SK-N-SH treated with all-trans-retinoic acid at 6 μM for 48 hours (cell line): ENCODE data around the gene PODXL2.

Experiments used
- ATAC-seq: fragments of 200-7000 bp; cut with Tn5 transposase; 3 replicates; pipeline ENCODE4 v1.9.1; 2020; ENCODE audit warnings: mild to moderate bottlenecking, moderate library complexity
- ARNTL ChIP-seq: fragments of 450-650 bp; formaldehyde crosslinking; IDR thresholded peaks from 2 replicates; pipeline ENCODE4 v1.5.0; 2020; ENCODE audit warnings: low read depth, mild to moderate bottlenecking, moderate library complexity, borderline replicate concordance
- BACH2 ChIP-seq: fragments of 250-450 bp; sonication (Bioruptor Pico); IDR thresholded peaks from 2 replicates; pipeline ENCODE4 v1.9.0; 2021; ENCODE audit warnings: mild to moderate bottlenecking, borderline replicate concordance
- ESRRG ChIP-seq: fragments of 250-450 bp; sonication (Bioruptor Pico); IDR thresholded peaks from 2 replicates; pipeline ENCODE4 v1.6.1; 2021; ENCODE audit warnings: mild to moderate bottlenecking
- GLIS3 ChIP-seq: fragments of 250-450 bp; sonication (Bioruptor Pico); IDR thresholded peaks from 2 replicates; pipeline ENCODE4 v1.5.0; 2020; ENCODE audit warnings: mild to moderate bottlenecking, moderate library complexity
- ISL1 ChIP-seq: fragments of 250-450 bp; sonication (Bioruptor Pico); IDR thresholded peaks from 2 replicates; pipeline ENCODE4 v2.1.2; 2022; ENCODE audit warnings: mild to moderate bottlenecking, moderate library complexity
- PPARA ChIP-seq: fragments of 250-450 bp; sonication (Bioruptor Pico); IDR thresholded peaks from 2 replicates; pipeline ENCODE4 v1.5.0; 2020; ENCODE audit warnings: mild to moderate bottlenecking, borderline replicate concordance
- RARB ChIP-seq: fragments of 250-450 bp; sonication (Bioruptor Pico); IDR thresholded peaks from 2 replicates; pipeline ENCODE4 v1.8.0; 2021; ENCODE audit warnings: mild to moderate bottlenecking, moderate library complexity
- SNAI2 ChIP-seq: fragments of 250-450 bp; sonication (Bioruptor Pico); IDR thresholded peaks from 2 replicates; pipeline ENCODE4 v1.5.0; 2020; ENCODE audit warnings: mild to moderate bottlenecking, moderate library complexity
- TCF4 ChIP-seq: fragments of 250-450 bp; sonication (Bioruptor Pico); IDR thresholded peaks from 2 replicates; pipeline ENCODE4 v1.8.0; 2021; ENCODE audit warnings: mild to moderate bottlenecking, moderate library complexity, borderline replicate concordance
- TOX ChIP-seq: fragments of 250-450 bp; sonication (Bioruptor Pico); IDR thresholded peaks from 2 replicates; pipeline ENCODE4 v1.8.0; 2021; ENCODE audit warnings: mild to moderate bottlenecking, moderate library complexity, borderline replicate concordance
- ZC3H10 ChIP-seq: fragments of 250-450 bp; sonication (Bioruptor Pico); IDR thresholded peaks from 2 replicates; pipeline ENCODE4 v1.5.1; 2021; ENCODE audit warnings: mild to moderate bottlenecking, moderate library complexity
- ZFP3 ChIP-seq: fragments of 250-450 bp; sonication (Bioruptor Pico); IDR thresholded peaks from 2 replicates; pipeline ENCODE4 v1.5.0; 2020; ENCODE audit warnings: mild to moderate bottlenecking, moderate library complexity
- ZFP30 ChIP-seq: fragments of 450-650 bp; formaldehyde crosslinking; IDR thresholded peaks from 2 replicates; pipeline ENCODE4 v1.5.0; 2022; ENCODE audit warnings: mild to moderate bottlenecking, moderate library complexity
- ZNF565 ChIP-seq: fragments of 450-650 bp; formaldehyde crosslinking; conservative IDR thresholded peaks from 2 replicates; pipeline ENCODE4 v1.5.0; 2020; ENCODE audit warnings: low read depth, mild to moderate bottlenecking, moderate library complexity
- ZNF70 ChIP-seq: fragments of 450-650 bp; formaldehyde crosslinking; IDR thresholded peaks from 2 replicates; pipeline ENCODE4 v1.5.0; 2020; ENCODE audit warnings: mild to moderate bottlenecking, moderate library complexity
- TF ChIP-seq, protein P1 (sequence below): fragments of 250-450 bp; sonication (Bioruptor Pico); IDR thresholded peaks from 2 replicates; pipeline ENCODE4 v1.8.0; 2021; ENCODE audit warnings: low read depth, mild to moderate bottlenecking, moderate library complexity, borderline replicate concordance
- TF ChIP-seq, protein P2 (sequence below): fragments of 250-450 bp; sonication (Bioruptor Pico); IDR thresholded peaks from 2 replicates; pipeline ENCODE4 v1.5.1; 2020; ENCODE audit warnings: low read depth, mild to moderate bottlenecking, moderate library complexity
- TF ChIP-seq, protein P3 (sequence below): fragments of 250-450 bp; sonication (Bioruptor Pico); IDR thresholded peaks from 2 replicates; pipeline ENCODE4 v1.5.0; 2020; ENCODE audit warnings: mild to moderate bottlenecking, moderate library complexity
- TF ChIP-seq, protein P4 (sequence below): fragments of 250-450 bp; sonication (Bioruptor Pico); IDR thresholded peaks from 2 replicates; pipeline ENCODE4 v1.8.0; 2020; ENCODE audit warnings: mild to moderate bottlenecking, moderate library complexity, borderline replicate concordance
- TF ChIP-seq, protein P5 (sequence below): fragments of 250-450 bp; sonication (Bioruptor Pico); IDR thresholded peaks from 2 replicates; pipeline ENCODE4 v1.5.1; 2021; ENCODE audit warnings: mild to moderate bottlenecking, moderate library complexity

PODXL2 gene

DNA sequence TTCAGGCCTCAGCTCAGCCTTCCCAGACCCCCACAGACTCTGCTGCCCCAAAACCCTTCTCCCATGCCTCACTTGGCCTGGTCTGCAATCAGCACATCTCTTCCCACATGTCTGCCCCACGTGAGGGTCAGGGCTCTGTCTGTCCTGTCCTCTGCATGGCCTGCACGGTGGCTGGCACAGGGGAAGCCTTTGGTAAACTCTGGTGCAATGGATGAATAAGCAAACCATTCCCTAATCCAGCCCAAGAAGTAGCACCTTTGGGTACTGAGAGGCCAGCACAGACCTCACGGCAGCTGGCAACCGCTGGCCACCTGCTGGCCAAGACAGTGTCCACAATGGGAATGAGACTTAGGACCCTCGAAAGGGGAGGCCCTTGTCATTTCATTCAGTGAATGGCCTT lies 71.4 kb downstream of the PODXL2 start:
- no peak for ATAC-seq

DNA sequence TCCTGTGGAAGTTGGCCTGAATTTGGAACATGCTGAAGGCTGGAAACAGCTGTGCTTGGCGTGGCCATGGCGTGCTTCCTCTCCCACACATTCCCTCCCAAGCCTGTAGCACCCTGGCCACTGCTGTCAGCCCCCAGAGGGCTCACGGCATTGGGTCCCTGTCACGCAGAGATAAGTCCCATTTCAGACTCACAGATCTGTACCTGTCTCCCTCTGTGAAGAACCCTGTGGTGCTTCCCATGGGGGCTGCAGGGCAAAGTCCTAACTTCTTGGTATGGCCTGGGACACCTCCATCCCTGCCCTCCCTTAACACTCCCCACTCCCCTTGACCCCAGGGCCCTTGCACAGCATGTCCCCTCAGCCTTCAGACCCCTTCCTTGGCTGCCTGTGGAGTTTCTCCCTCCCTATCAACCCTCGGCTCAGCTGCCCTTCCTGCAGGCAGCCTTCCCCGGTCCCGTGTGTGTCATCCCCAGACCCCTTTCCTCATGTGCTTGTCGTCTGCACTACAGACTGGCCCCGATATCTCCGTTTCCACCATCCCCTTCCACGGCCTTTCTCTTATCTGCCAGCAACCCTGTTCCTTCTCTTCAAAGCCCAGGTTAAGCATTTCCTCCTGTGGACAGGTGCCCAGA lies 72.4 kb downstream of the PODXL2 start:
- no peak for ATAC-seq
- no peak for TF ChIP-seq ARNTL (CRISPR knock-in tag)
- no peak for TF ChIP-seq GLIS3 (CRISPR knock-in tag)
- no peak for TF ChIP-seq SNAI2 (CRISPR knock-in tag)
- TF ChIP-seq ISL1 (CRISPR knock-in tag), result no peak
- TF ChIP-seq, protein P1, sequence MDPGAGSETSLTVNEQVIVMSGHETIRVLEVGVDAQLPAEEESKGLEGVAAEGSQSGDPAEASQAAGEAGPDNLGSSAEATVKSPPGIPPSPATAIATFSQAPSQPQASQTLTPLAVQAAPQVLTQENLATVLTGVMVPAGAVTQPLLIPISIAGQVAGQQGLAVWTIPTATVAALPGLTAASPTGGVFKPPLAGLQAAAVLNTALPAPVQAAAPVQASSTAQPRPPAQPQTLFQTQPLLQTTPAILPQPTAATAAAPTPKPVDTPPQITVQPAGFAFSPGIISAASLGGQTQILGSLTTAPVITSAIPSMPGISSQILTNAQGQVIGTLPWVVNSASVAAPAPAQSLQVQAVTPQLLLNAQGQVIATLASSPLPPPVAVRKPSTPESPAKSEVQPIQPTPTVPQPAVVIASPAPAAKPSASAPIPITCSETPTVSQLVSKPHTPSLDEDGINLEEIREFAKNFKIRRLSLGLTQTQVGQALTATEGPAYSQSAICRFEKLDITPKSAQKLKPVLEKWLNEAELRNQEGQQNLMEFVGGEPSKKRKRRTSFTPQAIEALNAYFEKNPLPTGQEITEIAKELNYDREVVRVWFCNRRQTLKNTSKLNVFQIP (CRISPR knock-in tag), result no peak
- TF ChIP-seq PPARA (CRISPR knock-in tag), result no peak
- no peak for TF ChIP-seq TCF4 (CRISPR knock-in tag)
- no peak for TF ChIP-seq ZC3H10 (CRISPR knock-in tag)
- TF ChIP-seq, protein P2, sequence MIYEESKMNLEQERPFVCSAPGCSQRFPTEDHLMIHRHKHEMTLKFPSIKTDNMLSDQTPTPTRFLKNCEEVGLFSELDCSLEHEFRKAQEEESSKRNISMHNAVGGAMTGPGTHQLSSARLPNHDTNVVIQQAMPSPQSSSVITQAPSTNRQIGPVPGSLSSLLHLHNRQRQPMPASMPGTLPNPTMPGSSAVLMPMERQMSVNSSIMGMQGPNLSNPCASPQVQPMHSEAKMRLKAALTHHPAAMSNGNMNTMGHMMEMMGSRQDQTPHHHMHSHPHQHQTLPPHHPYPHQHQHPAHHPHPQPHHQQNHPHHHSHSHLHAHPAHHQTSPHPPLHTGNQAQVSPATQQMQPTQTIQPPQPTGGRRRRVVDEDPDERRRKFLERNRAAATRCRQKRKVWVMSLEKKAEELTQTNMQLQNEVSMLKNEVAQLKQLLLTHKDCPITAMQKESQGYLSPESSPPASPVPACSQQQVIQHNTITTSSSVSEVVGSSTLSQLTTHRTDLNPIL (CRISPR knock-in tag), result no peak
- no peak for TF ChIP-seq BACH2
- TF ChIP-seq RARB (CRISPR knock-in tag), result no peak
- TF ChIP-seq, protein P3, sequence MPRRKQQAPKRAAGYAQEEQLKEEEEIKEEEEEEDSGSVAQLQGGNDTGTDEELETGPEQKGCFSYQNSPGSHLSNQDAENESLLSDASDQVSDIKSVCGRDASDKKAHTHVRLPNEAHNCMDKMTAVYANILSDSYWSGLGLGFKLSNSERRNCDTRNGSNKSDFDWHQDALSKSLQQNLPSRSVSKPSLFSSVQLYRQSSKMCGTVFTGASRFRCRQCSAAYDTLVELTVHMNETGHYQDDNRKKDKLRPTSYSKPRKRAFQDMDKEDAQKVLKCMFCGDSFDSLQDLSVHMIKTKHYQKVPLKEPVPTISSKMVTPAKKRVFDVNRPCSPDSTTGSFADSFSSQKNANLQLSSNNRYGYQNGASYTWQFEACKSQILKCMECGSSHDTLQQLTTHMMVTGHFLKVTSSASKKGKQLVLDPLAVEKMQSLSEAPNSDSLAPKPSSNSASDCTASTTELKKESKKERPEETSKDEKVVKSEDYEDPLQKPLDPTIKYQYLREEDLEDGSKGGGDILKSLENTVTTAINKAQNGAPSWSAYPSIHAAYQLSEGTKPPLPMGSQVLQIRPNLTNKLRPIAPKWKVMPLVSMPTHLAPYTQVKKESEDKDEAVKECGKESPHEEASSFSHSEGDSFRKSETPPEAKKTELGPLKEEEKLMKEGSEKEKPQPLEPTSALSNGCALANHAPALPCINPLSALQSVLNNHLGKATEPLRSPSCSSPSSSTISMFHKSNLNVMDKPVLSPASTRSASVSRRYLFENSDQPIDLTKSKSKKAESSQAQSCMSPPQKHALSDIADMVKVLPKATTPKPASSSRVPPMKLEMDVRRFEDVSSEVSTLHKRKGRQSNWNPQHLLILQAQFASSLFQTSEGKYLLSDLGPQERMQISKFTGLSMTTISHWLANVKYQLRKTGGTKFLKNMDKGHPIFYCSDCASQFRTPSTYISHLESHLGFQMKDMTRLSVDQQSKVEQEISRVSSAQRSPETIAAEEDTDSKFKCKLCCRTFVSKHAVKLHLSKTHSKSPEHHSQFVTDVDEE (CRISPR knock-in tag), result no peak
- TF ChIP-seq, protein P4, sequence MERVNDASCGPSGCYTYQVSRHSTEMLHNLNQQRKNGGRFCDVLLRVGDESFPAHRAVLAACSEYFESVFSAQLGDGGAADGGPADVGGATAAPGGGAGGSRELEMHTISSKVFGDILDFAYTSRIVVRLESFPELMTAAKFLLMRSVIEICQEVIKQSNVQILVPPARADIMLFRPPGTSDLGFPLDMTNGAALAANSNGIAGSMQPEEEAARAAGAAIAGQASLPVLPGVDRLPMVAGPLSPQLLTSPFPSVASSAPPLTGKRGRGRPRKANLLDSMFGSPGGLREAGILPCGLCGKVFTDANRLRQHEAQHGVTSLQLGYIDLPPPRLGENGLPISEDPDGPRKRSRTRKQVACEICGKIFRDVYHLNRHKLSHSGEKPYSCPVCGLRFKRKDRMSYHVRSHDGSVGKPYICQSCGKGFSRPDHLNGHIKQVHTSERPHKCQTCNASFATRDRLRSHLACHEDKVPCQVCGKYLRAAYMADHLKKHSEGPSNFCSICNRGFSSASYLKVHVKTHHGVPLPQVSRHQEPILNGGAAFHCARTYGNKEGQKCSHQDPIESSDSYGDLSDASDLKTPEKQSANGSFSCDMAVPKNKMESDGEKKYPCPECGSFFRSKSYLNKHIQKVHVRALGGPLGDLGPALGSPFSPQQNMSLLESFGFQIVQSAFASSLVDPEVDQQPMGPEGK (CRISPR knock-in tag), result no peak
- TF ChIP-seq TOX (CRISPR knock-in tag), result no peak
- TF ChIP-seq ESRRG (CRISPR knock-in tag), result no peak
- TF ChIP-seq ZNF70, result no peak

More for the DNA sequence above, 71.4 kb downstream of the PODXL2 start:
- TF ChIP-seq SNAI2 (CRISPR knock-in tag) (no peak), ZFP30 (CRISPR knock-in tag) (no peak), ISL1 (CRISPR knock-in tag) (no peak), TCF4 (CRISPR knock-in tag) (no peak), ZFP3 (CRISPR knock-in tag) (no peak), TOX (CRISPR knock-in tag) (no peak), ZNF70 (no peak), BACH2 (no peak), ARNTL (CRISPR knock-in tag) (no peak), ZC3H10 (CRISPR knock-in tag) (no peak), PPARA (CRISPR knock-in tag) (no peak), ZNF565 (CRISPR knock-in tag) (no peak)
- TF ChIP-seq, protein P4 (CRISPR knock-in tag), result no peak
- TF ChIP-seq, protein P2 (CRISPR knock-in tag), result no peak
- TF ChIP-seq, protein P5, sequence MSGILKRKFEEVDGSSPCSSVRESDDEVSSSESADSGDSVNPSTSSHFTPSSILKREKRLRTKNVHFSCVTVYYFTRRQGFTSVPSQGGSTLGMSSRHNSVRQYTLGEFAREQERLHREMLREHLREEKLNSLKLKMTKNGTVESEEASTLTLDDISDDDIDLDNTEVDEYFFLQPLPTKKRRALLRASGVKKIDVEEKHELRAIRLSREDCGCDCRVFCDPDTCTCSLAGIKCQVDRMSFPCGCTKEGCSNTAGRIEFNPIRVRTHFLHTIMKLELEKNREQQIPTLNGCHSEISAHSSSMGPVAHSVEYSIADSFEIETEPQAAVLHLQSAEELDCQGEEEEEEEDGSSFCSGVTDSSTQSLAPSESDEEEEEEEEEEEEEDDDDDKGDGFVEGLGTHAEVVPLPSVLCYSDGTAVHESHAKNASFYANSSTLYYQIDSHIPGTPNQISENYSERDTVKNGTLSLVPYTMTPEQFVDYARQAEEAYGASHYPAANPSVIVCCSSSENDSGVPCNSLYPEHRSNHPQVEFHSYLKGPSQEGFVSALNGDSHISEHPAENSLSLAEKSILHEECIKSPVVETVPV (CRISPR knock-in tag), result no peak
- TF ChIP-seq, protein P1 (CRISPR knock-in tag), result no peak
